GM21723 (cell line): Measurements from ENCODE around the gene CFAP20DC.
A peak's percentile ranks its signal among the peaks of the same experiment; 100 is the strongest.
"Not testable (repeated sequence)": the region's sequence is repeated elsewhere in the genome, so short reads cannot be mapped to it uniquely, and the experiment has no call there.

Experiments used
- ATAC-seq: cut with Tn5 transposase; IDR thresholded peaks from one replicate; pipeline ENCODE4 v1.9.1; 2021; ENCODE audit warnings: mild to moderate bottlenecking, moderate library complexity; ENCODE audit not compliant: unreplicated experiment

CFAP20DC gene

GRCh38 chr3:59049671-59050331 lies at the start of gene CFAP20DC:
Gene CFAP20DC (minus strand): TSS chr3:59050025. CDS start chr3:59049631, 394 bp downstream.
- ATAC-seq: peak; percentile 99

- not testable (repeated sequence) for ATAC-seq
Measured at GRCh38 chr3:59098516-59098915, 48.7 kb upstream of the CFAP20DC start.

GRCh38 chr3:59094446-59094845 lies 44.6 kb upstream of the CFAP20DC start:
- no peak for ATAC-seq

GRCh38 chr3:59093521-59093920 lies 43.7 kb upstream of the CFAP20DC start:
- ATAC-seq: no peak

GRCh38 chr3:59088761-59089160 lies 38.9 kb upstream of the CFAP20DC start:
- no peak for ATAC-seq

GRCh38 chr3:59085976-59086375 lies 36.2 kb upstream of the CFAP20DC start:
- no peak for ATAC-seq

- ATAC-seq: no peak
Measured at GRCh38 chr3:59084583-59084982, 34.8 kb upstream of the CFAP20DC start.

GRCh38 chr3:59082106-59082505 lies 32.3 kb upstream of the CFAP20DC start:
- no peak for ATAC-seq

GRCh38 chr3:59081071-59081470 lies 31.2 kb upstream of the CFAP20DC start:
- no peak for ATAC-seq

GRCh38 chr3:59079962-59080361 lies 30.1 kb upstream of the CFAP20DC start:
- ATAC-seq: no peak

GRCh38 chr3:59074764-59075163 lies 24.9 kb upstream of the CFAP20DC start:
- no peak for ATAC-seq

GRCh38 chr3:59072681-59073080 lies 22.9 kb upstream of the CFAP20DC start:
- ATAC-seq: no peak

- ATAC-seq: no peak
Measured at GRCh38 chr3:59069838-59070237, 20.0 kb upstream of the CFAP20DC start.

GRCh38 chr3:59065240-59065639 lies 15.4 kb upstream of the CFAP20DC start:
- no peak for ATAC-seq

- no peak for ATAC-seq
Measured at GRCh38 chr3:59064728-59065127, 14.9 kb upstream of the CFAP20DC start.

- no peak for ATAC-seq
Measured at GRCh38 chr3:59064276-59064675, 14.5 kb upstream of the CFAP20DC start.

- ATAC-seq: no peak
Measured at GRCh38 chr3:59056706-59057105, 6.9 kb upstream of the CFAP20DC start.

- no peak for ATAC-seq
Measured at GRCh38 chr3:59052803-59053411, 3.1 kb upstream of the CFAP20DC start.

- not testable (repeated sequence) for ATAC-seq
Measured at GRCh38 chr3:59050811-59051414, 1.1 kb upstream of the CFAP20DC start.

GRCh38 chr3:59046839-59047238 lies 3.0 kb downstream of the CFAP20DC start:
- no peak for ATAC-seq

GRCh38 chr3:59043391-59043790 lies 6.4 kb downstream of the CFAP20DC start:
- ATAC-seq: no peak

- ATAC-seq: no peak
Measured at GRCh38 chr3:59040902-59041301, 8.9 kb downstream of the CFAP20DC start.
